Activated CD4-positive, alpha-beta T cell treated with anti-CD3 and anti-CD28 coated beads, Interleukin-2, amount 50 U/mL, for 1 hour (primary cell): Measurements from ENCODE around the gene TRRAP.
"Not testable (repeated sequence)": the region's sequence is repeated elsewhere in the genome, so short reads cannot be mapped to it uniquely, and the experiment has no call there.

Source experiments
- DNase-seq: peaks from one replicate; pipeline ENCODE4 v3.0.0-alpha.2; 2020

TRRAP gene

GRCh38 chr7:98878365-98879197 lies at the start of gene TRRAP:
TRRAP (plus strand) TSS chr7:98878532; CDS start chr7:98881151, 2,619 bp downstream.
- DNase-seq, result peak; percentile 71

- DNase-seq, result no peak
Observed at GRCh38 chr7:98830972-98831548, 47.3 kb upstream of the TRRAP start.

GRCh38 chr7:98831641-98832221 lies 46.6 kb upstream of the TRRAP start:
- peak; percentile 30 for DNase-seq

GRCh38 chr7:98833022-98833421 lies 45.3 kb upstream of the TRRAP start:
- no peak for DNase-seq

GRCh38 chr7:98834949-98835348 lies 43.4 kb upstream of the TRRAP start:
- DNase-seq, result no peak

- peak; percentile 9 for DNase-seq
Observed at GRCh38 chr7:98836811-98837629, 41.3 kb upstream of the TRRAP start.

- no peak for DNase-seq
Observed at GRCh38 chr7:98837630-98837972, 40.7 kb upstream of the TRRAP start.

- DNase-seq, result no peak
Observed at GRCh38 chr7:98840096-98840495, 38.2 kb upstream of the TRRAP start.

GRCh38 chr7:98840722-98841121 lies 37.6 kb upstream of the TRRAP start:
- no peak for DNase-seq

GRCh38 chr7:98841179-98841997 lies 36.9 kb upstream of the TRRAP start:
- peak; percentile 70 for DNase-seq

GRCh38 chr7:98842552-98842951 lies 35.8 kb upstream of the TRRAP start:
- DNase-seq, result not testable (repeated sequence)

GRCh38 chr7:98848918-98849317 lies 29.4 kb upstream of the TRRAP start:
- DNase-seq, result no peak

- DNase-seq, result no peak
Observed at GRCh38 chr7:98852826-98853225, 25.5 kb upstream of the TRRAP start.

- DNase-seq, result no peak
Observed at GRCh38 chr7:98855610-98856422, 22.5 kb upstream of the TRRAP start.

GRCh38 chr7:98860071-98860470 lies 18.3 kb upstream of the TRRAP start:
- no peak for DNase-seq

- DNase-seq, result no peak
Observed at GRCh38 chr7:98862203-98862602, 16.1 kb upstream of the TRRAP start.

- no peak for DNase-seq
Observed at GRCh38 chr7:98862716-98863420, 15.5 kb upstream of the TRRAP start.

GRCh38 chr7:98863601-98864000 lies 14.7 kb upstream of the TRRAP start:
- DNase-seq, result no peak

- DNase-seq, result no peak
Observed at GRCh38 chr7:98864731-98865453, 13.4 kb upstream of the TRRAP start.

GRCh38 chr7:98866351-98866750 lies 12.0 kb upstream of the TRRAP start:
- no peak for DNase-seq
